ENCODE measurements around the gene SOBP. TPM values are rescaled to one million over a fixed set of nuclear protein-coding genes. Genes with fewer than 3 reads are reported as not detected.

Gene SOBP
- total and polyA plus RNA-seq, 2 donors (not counting 1 experiment from before 2014, with no cell fraction given), result 2.7 to 6.3 TPM

GRCh38 chr6:107511511-107511993 lies 21.6 kb downstream of the SOBP start:
- TF ChIP-seq CTCF (conservative IDR thresholded peaks at IDR 0.05 in 1 of 2, IDR thresholded peaks at IDR 0.05 in 1 of 2; ENCODE audit: low read depth in 1 of 2, low read length in 2 of 2), result no peak
- TF ChIP-seq EZH2 (IDR thresholded peaks at IDR 0.05; ENCODE audit: low read length, missing control alignments), result no peak
- Histone ChIP-seq H4K20me1 (ENCODE audit: control insufficient read depth, extremely low read depth, insufficient read depth, low read length) (no peaks in the 10 kb centered on the region), H3K79me2 (ENCODE audit: control insufficient read depth, insufficient read depth, low read length) (no peaks in the 10 kb centered on the region), H3K27me3 (ENCODE audit: control insufficient read depth, insufficient read depth, low read length) (no peaks in the 10 kb centered on the region), H3K4me1 (ENCODE audit: control insufficient read depth, extremely low read depth, insufficient read depth, low read length) (no peaks in the 10 kb centered on the region), H2AFZ (ENCODE audit: low read length) (no peak overlapping the region), H3K4me2 (ENCODE audit: extremely low read depth, insufficient read depth, low read length) (no peak overlapping the region), H3K9ac (ENCODE audit: insufficient read depth, low read length) (no peak overlapping the region), H3K27ac (ENCODE audit: insufficient read depth, low read length) (no peak overlapping the region), H3K36me3 (ENCODE audit: control insufficient read depth, insufficient read depth, low read length) (peaks cover 2% of the 10 kb centered on the region), H3K9me3 (ENCODE audit: control insufficient read depth, insufficient read depth, low read depth, low read length) (no peaks in the 10 kb centered on the region), H3K4me3 (replicated peaks in 1 of 4; ENCODE audit: control extremely low read depth in 1 of 4, insufficient read depth in 1 of 4, low read depth in 3 of 4, low read length in 4 of 4) (no peak overlapping the region)
- DNase-seq (ENCODE audit: low read depth in 2 of 2), result no peak

GRCh38 chr6:107513214-107513613 lies 23.3 kb downstream of the SOBP start:
- H3K4me2 ChIP-seq (ENCODE audit: extremely low read depth, insufficient read depth, low read length), result no peak overlapping the region
- H3K9ac ChIP-seq (ENCODE audit: insufficient read depth, low read length), result no peak overlapping the region
- H3K79me2 ChIP-seq (ENCODE audit: control insufficient read depth, insufficient read depth, low read length), result no peaks in the 10 kb centered on the region
- H4K20me1 ChIP-seq (ENCODE audit: control insufficient read depth, extremely low read depth, insufficient read depth, low read length), result no peaks in the 10 kb centered on the region
- no peaks in the 10 kb centered on the region for H3K9me3 ChIP-seq (ENCODE audit: control insufficient read depth, insufficient read depth, low read depth, low read length)
- no peak overlapping the region for H3K27ac ChIP-seq (ENCODE audit: insufficient read depth, low read length)
- DNase-seq (ENCODE audit: low read depth in 2 of 2), result no peak
- peaks cover 2% of the 10 kb centered on the region for H3K36me3 ChIP-seq (ENCODE audit: control insufficient read depth, insufficient read depth, low read length)
- H2AFZ ChIP-seq (ENCODE audit: low read length), result no peak overlapping the region
- no peak for TF ChIP-seq CTCF (conservative IDR thresholded peaks at IDR 0.05 in 1 of 2, IDR thresholded peaks at IDR 0.05 in 1 of 2; ENCODE audit: low read depth in 1 of 2, low read length in 2 of 2)
- TF ChIP-seq EZH2 (IDR thresholded peaks at IDR 0.05; ENCODE audit: low read length, missing control alignments), result no peak
- H3K4me1 ChIP-seq (ENCODE audit: control insufficient read depth, extremely low read depth, insufficient read depth, low read length), result no peaks in the 10 kb centered on the region
- no peak overlapping the region for H3K4me3 ChIP-seq (replicated peaks in 1 of 4; ENCODE audit: control extremely low read depth in 1 of 4, insufficient read depth in 1 of 4, low read depth in 3 of 4, low read length in 4 of 4)
- H3K27me3 ChIP-seq (ENCODE audit: control insufficient read depth, insufficient read depth, low read length), result no peaks in the 10 kb centered on the region

GRCh38 chr6:107515955-107516354 lies 26.0 kb downstream of the SOBP start:
- Histone ChIP-seq H4K20me1 (ENCODE audit: control insufficient read depth, extremely low read depth, insufficient read depth, low read length) (no peaks in the 10 kb centered on the region), H3K27me3 (ENCODE audit: control insufficient read depth, insufficient read depth, low read length) (no peaks in the 10 kb centered on the region), H2AFZ (ENCODE audit: low read length) (no peak overlapping the region), H3K79me2 (ENCODE audit: control insufficient read depth, insufficient read depth, low read length) (no peaks in the 10 kb centered on the region), H3K4me2 (ENCODE audit: extremely low read depth, insufficient read depth, low read length) (no peak overlapping the region), H3K27ac (ENCODE audit: insufficient read depth, low read length) (no peak overlapping the region), H3K9me3 (ENCODE audit: control insufficient read depth, insufficient read depth, low read depth, low read length) (no peaks in the 10 kb centered on the region), H3K36me3 (ENCODE audit: control insufficient read depth, insufficient read depth, low read length) (peaks cover 2% of the 10 kb centered on the region), H3K4me1 (ENCODE audit: control insufficient read depth, extremely low read depth, insufficient read depth, low read length) (no peaks in the 10 kb centered on the region), H3K4me3 (replicated peaks in 1 of 4; ENCODE audit: control extremely low read depth in 1 of 4, insufficient read depth in 1 of 4, low read depth in 3 of 4, low read length in 4 of 4) (no peak overlapping the region), H3K9ac (ENCODE audit: insufficient read depth, low read length) (no peak overlapping the region)
- TF ChIP-seq CTCF (conservative IDR thresholded peaks at IDR 0.05 in 1 of 2, IDR thresholded peaks at IDR 0.05 in 1 of 2; ENCODE audit: low read depth in 1 of 2, low read length in 2 of 2) (no peak), EZH2 (IDR thresholded peaks at IDR 0.05; ENCODE audit: low read length, missing control alignments) (no peak)
- no peak for DNase-seq (ENCODE audit: low read depth in 2 of 2)
